Stimulated activated CD4-positive, alpha-beta T cell treated with anti-CD3 and anti-CD28 coated beads, Interleukin-4, amount 100 ng/mL, for 4 hours (primary cell): ENCODE measurements around the gene RNF144B.
"Not testable (repeated sequence)": the region's sequence is repeated elsewhere in the genome, so short reads cannot be mapped to it uniquely, and the experiment has no call there.

Experiments used
- DNase-seq, 2 experiments: peaks; one replicate each; pipeline ENCODE4 v3.0.0-alpha.2; 2020

Gene RNF144B

DNA sequence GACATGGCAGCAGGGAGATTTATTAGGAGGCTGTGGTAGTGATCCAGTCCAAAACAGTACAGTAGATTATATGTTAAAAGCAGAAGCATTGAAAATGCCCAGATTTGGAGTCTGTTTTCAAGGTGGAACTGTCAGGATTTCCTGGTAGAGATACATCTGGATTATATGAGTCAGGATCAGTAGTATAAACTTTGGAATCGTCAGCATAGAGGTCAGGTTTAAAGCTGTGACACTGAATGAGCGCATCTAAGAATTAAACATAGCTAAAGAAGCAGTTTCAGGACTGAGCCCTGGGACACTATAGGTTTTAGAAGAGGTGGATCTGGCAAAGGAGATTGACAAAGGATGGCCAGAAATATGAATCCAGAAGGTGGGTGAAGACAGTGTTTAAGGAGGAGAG is 60.4 kb downstream of the RNF144B start:
- DNase-seq, result no peak

DNA sequence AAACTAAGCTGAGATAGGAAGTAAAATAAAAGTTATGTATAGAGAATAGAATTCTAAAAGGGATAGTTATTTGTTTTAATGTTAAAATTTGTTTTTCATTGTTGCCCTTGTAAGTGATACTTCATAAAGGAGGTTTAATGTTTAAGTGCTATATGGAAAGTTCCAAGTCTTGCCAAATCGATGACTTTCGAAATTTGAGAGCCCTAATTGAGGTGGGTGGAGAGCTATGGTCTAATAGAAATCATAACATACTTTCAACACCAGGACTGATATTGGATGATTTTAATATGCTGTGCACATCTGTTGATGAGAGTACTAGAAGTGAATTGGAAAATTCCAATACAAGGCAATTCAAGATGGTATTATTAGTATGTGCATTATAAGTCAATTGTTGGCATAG is 64.6 kb downstream of the RNF144B start:
- DNase-seq, result no peak

GRCh38 chr6:18454446-18454845 is 67.3 kb downstream of the RNF144B start:
- DNase-seq, result no peak

DNA sequence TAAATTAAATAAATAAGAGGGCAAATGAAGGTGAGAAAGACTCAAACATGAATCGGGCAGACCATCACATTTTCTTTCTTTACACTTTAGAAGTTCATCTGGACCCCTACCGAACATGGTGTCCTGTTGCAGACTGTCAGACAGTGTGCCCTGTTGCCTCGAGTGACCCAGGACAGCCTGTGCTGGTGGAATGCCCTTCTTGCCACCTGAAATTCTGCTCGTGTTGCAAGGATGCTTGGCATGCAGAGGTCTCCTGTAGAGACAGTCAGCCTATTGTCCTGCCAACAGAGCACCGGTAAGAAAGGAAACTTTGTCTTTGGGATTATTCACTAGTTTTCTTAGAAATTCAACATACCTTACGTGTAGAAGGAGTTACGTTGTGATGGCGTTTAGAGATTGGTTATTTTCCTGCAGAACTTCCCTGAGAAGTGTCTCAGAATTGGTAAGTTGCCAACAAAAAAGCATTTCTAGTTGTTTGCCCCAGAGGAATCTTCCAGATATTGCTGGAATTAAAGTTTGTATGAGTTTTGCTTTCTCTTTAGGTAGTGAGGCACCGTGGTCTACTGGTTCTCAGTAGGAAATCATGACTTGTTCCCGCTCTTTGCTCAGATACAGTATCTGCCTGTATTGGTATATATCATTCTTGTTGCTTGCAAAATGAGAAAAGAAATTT is 70.1 kb downstream of the RNF144B start:
- no peak for DNase-seq

GRCh38 chr6:18458086-18458485 is 70.9 kb downstream of the RNF144B start:
- not testable (repeated sequence) for DNase-seq

DNA sequence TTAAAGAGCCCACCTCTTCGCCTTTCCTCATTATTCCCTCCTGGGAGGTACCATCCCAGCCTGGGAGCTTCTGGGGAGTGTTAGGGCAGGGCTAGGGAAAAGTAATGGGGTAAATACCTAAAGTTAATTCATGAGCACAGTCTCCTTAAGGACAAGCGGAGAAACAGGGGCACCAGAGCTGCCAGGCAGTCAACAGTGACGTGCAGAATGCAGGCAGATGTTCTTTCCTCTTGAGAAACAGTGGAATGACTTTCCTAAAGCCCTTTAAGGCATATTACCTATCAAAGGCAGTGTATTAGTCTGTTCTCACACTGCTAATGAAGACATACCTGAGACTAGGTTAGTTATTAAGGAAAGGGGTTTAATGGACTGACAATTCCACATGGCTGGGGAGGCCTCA is 76.3 kb downstream of the RNF144B start:
- DNase-seq, result no peak

DNA sequence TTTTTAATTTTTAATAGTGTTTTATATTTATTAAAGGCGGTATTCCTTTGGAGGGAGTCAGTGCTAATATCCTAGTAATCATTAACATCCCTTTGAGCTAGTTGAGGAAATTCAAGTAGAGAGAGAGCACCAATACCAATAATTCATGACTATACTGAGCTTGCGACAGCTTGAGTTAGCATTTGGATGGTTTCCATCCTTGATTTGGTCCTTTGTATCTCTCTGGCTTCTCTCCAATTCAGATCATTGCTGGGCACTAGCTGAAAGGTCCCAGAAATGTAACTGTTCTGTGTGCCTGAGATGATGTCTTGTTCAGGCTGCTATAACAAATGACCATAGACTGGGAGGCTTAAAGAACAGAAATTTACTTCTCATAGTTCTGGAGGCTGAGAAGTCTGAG is 77.0 kb downstream of the RNF144B start:
- DNase-seq, result no peak

DNA sequence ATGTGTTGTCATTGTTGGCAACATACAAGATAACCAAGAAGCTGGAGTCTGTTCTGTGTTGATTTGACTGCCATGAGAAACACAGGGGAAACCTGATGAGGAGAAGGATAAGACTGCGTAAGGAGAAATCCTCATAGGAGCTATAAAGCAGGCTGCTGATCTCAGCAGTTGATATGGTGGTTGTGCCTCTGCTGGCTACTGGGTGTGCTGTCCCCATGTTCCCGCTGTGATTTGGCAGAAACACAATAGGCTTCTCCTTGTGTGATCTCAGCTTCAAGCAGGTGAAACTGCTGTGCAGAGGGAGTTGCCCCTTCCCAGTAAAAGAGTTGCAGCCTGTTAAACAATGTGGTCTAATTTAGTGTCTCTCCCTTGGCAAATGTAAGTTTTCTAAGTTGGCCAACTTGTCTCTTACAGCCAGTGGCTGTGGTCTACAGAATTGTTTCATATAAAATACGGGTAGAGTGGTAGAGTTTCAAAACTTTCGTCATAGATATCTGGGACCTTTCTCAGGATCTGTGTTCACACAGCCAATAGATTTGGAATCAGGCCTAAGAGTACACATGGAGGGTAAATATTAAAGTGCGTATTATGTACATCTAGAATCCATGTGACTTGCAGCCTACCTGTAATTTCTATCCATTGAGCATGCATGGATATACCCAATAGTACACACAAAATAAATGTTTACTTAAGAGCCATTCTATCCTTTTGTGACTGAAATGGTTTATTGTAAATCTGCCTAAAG is 78.4 kb downstream of the RNF144B start:
- no peak for DNase-seq

- no peak for DNase-seq
These were observed 80.8 kb downstream of the RNF144B start for GRCh38 chr6:18467741-18468502.

DNA sequence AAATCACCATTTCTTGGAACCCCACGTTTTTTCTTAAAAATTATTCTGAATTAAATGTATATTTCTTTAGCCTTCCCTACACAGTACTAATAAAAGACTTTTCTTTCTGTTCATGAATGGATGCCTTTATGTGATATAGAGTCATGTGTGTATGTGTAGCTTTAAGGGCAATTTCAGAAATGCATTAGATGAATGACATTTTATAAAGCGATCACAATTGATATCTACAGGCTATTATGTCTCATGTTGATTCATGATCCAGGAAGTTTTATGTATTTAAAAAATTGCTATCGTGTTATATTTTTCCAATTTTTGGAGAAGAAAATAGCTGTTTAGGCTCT is 81.3 kb downstream of the RNF144B start:
- no peak for DNase-seq

DNA sequence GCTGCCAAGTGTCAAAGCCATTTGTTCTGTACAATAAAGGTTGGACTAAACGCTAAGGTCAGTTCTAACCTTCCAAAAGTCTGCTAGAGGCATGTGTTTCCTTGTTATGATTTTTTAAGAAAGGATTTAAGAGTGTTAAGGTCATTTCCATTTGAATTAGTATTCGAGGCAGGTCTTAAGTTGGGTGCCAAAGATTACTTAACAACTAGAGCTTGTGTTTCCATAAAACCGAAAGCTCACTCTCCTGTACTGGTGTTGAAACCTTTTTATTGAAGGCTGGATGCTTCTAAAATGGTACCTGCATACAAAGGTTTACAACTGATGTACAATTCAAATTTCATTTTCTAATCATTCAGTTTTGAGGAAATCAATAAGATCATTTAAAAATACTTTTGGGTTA is 82.4 kb downstream of the RNF144B start:
- no peak for DNase-seq

GRCh38 chr6:18471232-18471964 is 84.2 kb downstream of the RNF144B start:
- no peak for DNase-seq

DNA sequence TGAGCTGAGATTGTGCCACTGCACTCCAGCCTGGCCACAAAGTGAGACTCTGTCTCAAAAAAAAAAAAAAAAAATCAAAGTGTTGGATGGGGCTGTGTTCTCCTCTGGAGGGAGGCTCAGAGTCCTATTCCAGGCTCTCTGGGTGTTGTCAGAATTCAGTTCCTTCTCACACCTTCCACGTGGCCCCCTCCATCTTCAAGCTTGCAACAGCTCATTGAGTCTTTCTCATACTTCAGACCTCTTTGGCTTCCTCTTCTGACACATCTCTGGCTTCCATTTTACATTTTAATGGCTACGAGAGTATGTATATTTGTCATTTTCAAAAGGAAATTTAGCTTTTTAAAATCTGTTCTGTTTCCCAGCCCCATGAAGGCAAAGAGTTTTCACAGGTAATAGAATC is 85.8 kb downstream of the RNF144B start:
- DNase-seq, result no peak

- no peak for DNase-seq
These were observed 86.6 kb downstream of the RNF144B start for GRCh38 chr6:18473755-18474154.

DNA sequence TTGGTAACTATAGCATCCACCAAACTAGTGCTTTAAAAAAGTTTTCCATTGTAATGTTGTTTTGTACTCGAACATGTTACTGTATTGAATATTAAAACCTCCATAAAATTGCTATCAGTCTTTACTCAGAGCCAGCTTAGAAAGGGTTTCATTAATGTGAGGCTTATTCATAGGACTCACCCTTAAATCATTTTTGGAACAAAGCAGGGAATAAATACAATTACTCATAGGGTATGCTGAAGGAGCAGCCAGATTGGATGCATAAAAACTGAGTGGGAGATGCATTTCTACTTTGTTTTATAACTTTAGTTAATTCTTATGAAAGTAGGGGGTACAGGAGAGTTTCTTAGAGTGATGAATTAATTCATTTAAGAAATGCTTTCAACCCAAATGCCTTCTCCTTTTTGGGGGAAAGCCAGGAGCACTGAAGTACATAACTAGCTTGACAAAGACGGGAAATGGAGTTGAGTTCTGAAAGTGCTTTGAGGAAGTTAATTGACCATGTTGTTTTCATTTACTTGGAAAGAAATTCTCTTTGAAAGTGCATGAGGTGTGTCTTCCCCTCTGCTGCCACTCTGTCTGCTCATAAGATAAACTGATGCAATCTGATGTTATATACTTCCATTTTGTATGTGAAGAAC is 90.3 kb downstream of the RNF144B start:
- DNase-seq, result no peak

DNA sequence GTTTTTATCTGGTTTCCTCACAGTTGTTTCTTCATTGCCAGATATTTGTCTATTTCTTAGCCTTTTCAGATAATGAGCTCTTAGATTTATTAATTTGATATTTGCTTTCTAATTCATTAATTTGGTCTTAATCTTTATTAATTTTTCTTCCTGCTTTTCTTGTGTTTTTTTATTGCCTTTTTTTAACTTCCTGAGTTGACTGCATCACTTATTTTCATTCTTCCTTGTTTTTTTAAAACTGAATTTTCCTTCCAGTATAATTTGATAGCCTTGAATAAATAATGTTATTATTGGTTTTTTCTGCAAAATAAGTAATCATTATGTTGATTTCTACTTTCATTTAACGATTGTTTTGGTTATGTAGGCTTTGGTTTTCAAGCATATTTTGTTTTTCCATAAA is 91.5 kb downstream of the RNF144B start:
- DNase-seq, result no peak

DNA sequence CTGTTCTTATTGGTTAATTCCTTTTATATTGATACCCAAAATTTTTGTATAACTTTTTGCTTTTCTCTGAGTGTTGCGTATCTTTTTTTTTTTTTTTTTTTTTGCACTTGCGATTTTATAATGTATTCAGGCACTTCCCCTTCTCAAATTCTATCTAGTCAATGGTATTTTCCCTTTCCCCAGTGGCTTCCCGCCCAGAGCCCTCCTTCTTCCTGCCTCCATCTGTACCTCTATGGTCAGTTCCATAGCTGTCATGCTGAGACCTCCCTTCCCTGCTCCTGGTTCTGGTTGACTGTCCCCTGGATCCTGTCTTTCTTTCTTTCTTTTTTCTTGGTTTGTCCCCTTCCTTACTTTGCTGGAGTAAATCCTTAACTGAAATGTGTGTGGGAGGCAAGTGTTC is 94.7 kb downstream of the RNF144B start:
- DNase-seq, result no peak

- no peak for DNase-seq
These were observed 98.7 kb downstream of the RNF144B start for GRCh38 chr6:18485660-18486435.

DNA sequence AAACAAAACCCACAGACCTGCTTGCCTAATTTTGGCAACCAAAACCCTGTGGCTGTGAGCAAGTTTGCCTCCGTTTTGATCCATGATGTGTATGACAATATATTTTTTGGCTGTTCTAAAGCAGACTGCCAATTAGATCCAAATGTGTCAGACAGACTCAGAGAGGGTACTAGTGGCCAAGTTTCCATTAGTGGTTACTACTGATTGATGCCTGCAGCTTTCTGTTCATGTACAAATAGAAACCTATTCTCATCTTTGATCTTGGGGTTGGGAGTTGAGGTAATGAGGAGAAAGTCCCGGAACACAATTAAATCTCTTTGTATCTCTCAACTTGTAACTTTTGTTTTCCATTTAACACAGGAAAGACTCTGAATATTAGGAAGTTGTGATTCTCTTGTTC is 100.9 kb downstream of the RNF144B start:
- no peak for DNase-seq

DNA sequence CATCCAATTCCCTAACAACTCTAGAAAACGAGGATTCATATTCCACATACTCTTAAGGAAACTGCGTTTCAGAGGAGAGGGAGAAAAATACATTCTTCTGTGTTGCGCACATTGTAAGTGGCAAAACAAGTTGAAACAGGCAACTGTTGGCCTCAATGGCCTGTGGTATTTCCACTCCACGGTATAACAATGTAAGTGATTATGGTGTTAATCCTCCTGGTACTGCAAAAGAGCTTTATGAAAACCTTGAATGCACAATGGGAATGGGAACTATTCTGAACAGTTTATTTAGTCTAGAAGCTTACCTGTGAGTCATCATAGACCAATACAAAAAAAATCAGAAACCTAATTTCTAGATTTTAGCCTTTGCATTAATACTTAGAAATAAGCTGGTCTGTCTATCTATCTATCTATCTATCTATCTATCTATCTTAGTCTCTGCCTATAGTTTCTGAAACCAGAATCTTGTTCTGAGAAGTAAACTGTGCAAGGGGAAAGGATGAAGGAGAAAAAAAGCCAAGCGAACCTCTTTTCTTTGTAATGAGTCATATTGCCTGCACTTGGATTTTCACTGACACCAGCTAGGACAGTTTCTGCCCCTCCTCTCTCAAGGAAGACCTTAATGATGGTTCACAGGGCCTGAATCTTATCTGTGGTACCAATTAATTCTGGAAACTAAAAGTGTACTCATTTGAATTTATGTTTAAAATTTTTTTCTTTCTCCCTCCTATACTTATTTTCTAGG is 101.5 kb downstream of the RNF144B start:
- DNase-seq, result no peak

DNA sequence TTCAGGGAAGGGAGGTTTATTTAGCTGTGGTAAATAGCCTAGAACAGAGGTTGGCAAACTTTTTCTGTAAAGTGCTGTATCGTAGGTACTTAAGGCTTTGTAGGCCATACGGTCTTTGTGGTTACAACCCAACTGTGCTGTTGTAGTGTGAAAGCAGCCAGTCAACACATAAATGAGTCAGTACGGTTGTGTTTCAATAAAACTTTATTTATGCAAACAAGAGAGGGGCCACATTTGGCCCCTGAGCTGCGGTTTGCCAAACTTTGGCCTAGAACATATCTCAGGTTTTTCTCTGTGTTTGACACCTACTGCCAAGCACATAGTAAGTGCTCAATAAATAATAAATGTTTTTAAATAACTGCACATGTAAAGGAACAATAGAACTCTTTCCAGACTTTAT is 102.2 kb downstream of the RNF144B start:
- no peak for DNase-seq
